ENCODE results near the gene UNC5A. TPM values are rescaled to one million over a fixed set of nuclear protein-coding genes. Genes with fewer than 3 reads are reported as not detected.

UNC5A gene
- total and polyA plus RNA-seq, 2 of the 8 experiments (the other 6 are each of a cell fraction or from before 2014, with no cell fraction given), result 4.0 to 7.6 TPM

GRCh38 chr5:176794509-176794908, 15.8 kb upstream of the UNC5A start:
- H3K4me1 ChIP-seq (replicated peaks in 1 of 4; ENCODE audit: control insufficient read depth in 3 of 4, insufficient read depth in 4 of 4, low read length in 3 of 4), result peaks cover 0 to 11% (median 8%) of the 10 kb centered on the region in 4 experiments; a peak in 5 of 7 replicates
- no peak overlapping the region for H3K9ac ChIP-seq (replicated peaks in 1 of 4; ENCODE audit: extremely low read depth in 1 of 4, low read depth in 3 of 4, low read length in 3 of 4)
- no peak for TF ChIP-seq BCL11A (IDR thresholded peaks at IDR 0.05; ENCODE audit: low read depth in 2 of 2, low read length in 2 of 2)
- no peak overlapping the region for H2BK120ac ChIP-seq (replicated peaks; ENCODE audit: low read depth, low read length)
- H2AK5ac ChIP-seq (ENCODE audit: low read depth, low read length), result peak overlapping the region; percentile 60; the same call in 1 of the 2 replicates
- H3K79me1 ChIP-seq (ENCODE audit: low read depth, low read length), result no peaks in the 10 kb centered on the region
- no peak overlapping the region; the same call in 1 of the 2 replicates for H4K8ac ChIP-seq (ENCODE audit: extremely low read depth, insufficient read depth, low read length)
- H2BK20ac ChIP-seq (ENCODE audit: low read length), result no peak overlapping the region
- no peaks in the 10 kb centered on the region for H3K9me3 ChIP-seq (ENCODE audit: insufficient read depth in 2 of 2, low read depth in 1 of 2, low read length in 1 of 2)
- ChIA-PET POLR2A (ENCODE audit: partially characterized antibody) (no interaction called here), CTCF (ENCODE audit: partially characterized antibody) (interaction anchor here (0.7 to 2.7 kb wide), 2 partner anchors 114 to 134 kb away, joined by 3 to 11 read pairs; no protein-coding TSS in a partner anchor)
- H2BK12ac ChIP-seq (ENCODE audit: low read depth, low read length), result no peak overlapping the region
- H3K79me2 ChIP-seq (ENCODE audit: control insufficient read depth in 1 of 2, insufficient read depth in 2 of 2, low read length in 2 of 2), result no peaks in the 10 kb centered on the region
- H2BK5ac ChIP-seq (ENCODE audit: low read depth, low read length), result no peak overlapping the region
- FAIRE-seq (no peak), DNase-seq (ENCODE audit: low read depth in 1 of 2, low spot score in 2 of 2) (no peak)
- H3K4me2 ChIP-seq (ENCODE audit: insufficient read depth in 1 of 2, low read depth in 2 of 2, low read length in 2 of 2), result no peak overlapping the region
- no peak overlapping the region for H3K56ac ChIP-seq (replicated peaks; ENCODE audit: insufficient read length, low read depth, low read length)
- no peak overlapping the region for H3K4ac ChIP-seq (replicated peaks; ENCODE audit: insufficient read length, low read depth, low read length)
- H2BK15ac ChIP-seq (ENCODE audit: low read length), result no peak overlapping the region
- H3K27me3 ChIP-seq (replicated peaks in 1 of 4; ENCODE audit: control insufficient read depth in 3 of 4, extremely low read depth in 1 of 4, insufficient read depth in 3 of 4, low read length in 3 of 4), result peaks cover 0 to 2% (median 0%) of the 10 kb centered on the region in 4 experiments; a peak in 1 of 7 replicates
- no peak overlapping the region for H3K4me3 ChIP-seq (ENCODE audit: extremely low read depth in 1 of 4, insufficient read depth in 2 of 4, low read depth in 3 of 4, low read length in 4 of 4)
- no peak overlapping the region for H2AFZ ChIP-seq (ENCODE audit: low read length)
- no peak overlapping the region for H4K5ac ChIP-seq (ENCODE audit: insufficient read length, low read depth, low read length)
- no peak overlapping the region for H3K23ac ChIP-seq (ENCODE audit: insufficient read length)
- H3K27ac ChIP-seq (ENCODE audit: low read depth, low read length), result no peak overlapping the region; the same call in 1 of the 2 replicates
- H3K18ac ChIP-seq (ENCODE audit: extremely low read depth, low read length), result no peak overlapping the region
- H3K23me2 ChIP-seq (ENCODE audit: low read depth, low read length), result no peaks in the 10 kb centered on the region
- peaks cover 0 to 2% of the 10 kb centered on the region in 2 experiments for H4K20me1 ChIP-seq (replicated peaks in 1 of 2; ENCODE audit: control insufficient read depth in 1 of 2, insufficient read depth in 2 of 2, low read length in 2 of 2)
- H3K36me3 ChIP-seq (ENCODE audit: control insufficient read depth in 2 of 4, insufficient read depth in 4 of 4, low read length in 3 of 4), result no peaks in the 10 kb centered on the region
- H3K14ac ChIP-seq (ENCODE audit: insufficient read length), result no peak overlapping the region
- WGBS, 2 experiments (ENCODE audit: extremely low coverage in 1 of 2, insufficient coverage in 1 of 2, insufficient read length in 1 of 2, insufficient replicate concordance in 2 of 2, low coverage in 1 of 2, low lambda C conversion rate in 2 of 2, missing lambda C conversion rate in 1 of 2), result 90% methylated on average over 6 of the region's 6 CpGs; no CpG with 5 or more reads in 1 of the 2 experiments
- peak overlapping the region; percentile 80 for H4K91ac ChIP-seq (replicated peaks; ENCODE audit: insufficient read length, low read length)

All from H1 (cell line).